Left ventricle myocardium inferior (tissue), 1 donor: ENCODE results near the gene DNM1. TPM values are rescaled to one million over a fixed set of nuclear protein-coding genes. Genes with fewer than 3 reads are reported as not detected.
A peak's percentile ranks its signal among the peaks of the same experiment; 100 is the strongest.

Experiments
- DNase-seq: peaks from one replicate; pipeline ENCODE4 v3.0.0-alpha.2; 2020
- H3K27ac ChIP-seq: fragments of 200-600 bp; replicated peaks from 2 replicates; pipeline ENCODE4 v1.8.0; 2021
- H3K27me3 ChIP-seq: fragments of 200-600 bp; 2 replicates; pipeline ENCODE4 v1.8.0; 2021; ENCODE audit warnings: low read depth
- H3K36me3 ChIP-seq: fragments of 200-600 bp; 2 replicates; pipeline ENCODE4 v1.8.0; 2021
- H3K4me1 ChIP-seq: fragments of 200-600 bp; 2 replicates; pipeline ENCODE4 v1.8.0; 2021
- H3K4me3 ChIP-seq: fragments of 200-600 bp; 2 replicates; pipeline ENCODE4 v1.8.0; 2021; ENCODE audit warnings: mild to moderate bottlenecking, moderate library complexity
- H3K9me3 ChIP-seq: fragments of 200-600 bp; replicated peaks from 2 replicates; pipeline ENCODE4 v1.8.0; 2021
- CTCF ChIP-seq: fragments of 200-600 bp; IDR thresholded peaks from 2 replicates; pipeline ENCODE4 v1.8.0; 2021; ENCODE audit warnings: antibody characterized with exemption, mild to moderate bottlenecking, borderline replicate concordance
- intact Hi-C: fragments of 100-400 bp; cut with micrococcal nuclease; formaldehyde crosslinking; loops from one replicate; pipeline ENCODE4 v1.11.0; 2022
- total RNA-seq: library from RNA; stranded (reverse); fragmentation: NEBNext Ultra II Directional; extraction: Animal tissue kit (Norgen Biotek cat#: 25700); gene quantifications from one replicate; pipeline ENCODE4 v1.2.1, GENCODE V29; 2021
- donor health status: DM: no; HTN: yes; CAD: no; lungs with severe emphysema.

Gene DNM1
- total RNA-seq, 1 donor from 2014 or later, result 4.9 TPM

- intact Hi-C loops, result no loop called here
- DNase-seq, result no peak
- no peaks in the 10 kb centered on the region for H3K36me3 ChIP-seq
- no peaks in the 10 kb centered on the region for H3K4me1 ChIP-seq
- no peaks in the 10 kb centered on the region for H3K9me3 ChIP-seq
- H3K4me3 ChIP-seq, result no peak overlapping the region
- TF ChIP-seq CTCF, result no peak
- H3K27ac ChIP-seq, result no peak overlapping the region
- peaks cover 4% of the 10 kb centered on the region for H3K27me3 ChIP-seq
These were observed 30.7 kb downstream of the DNM1 start for GRCh38 chr9:128233817-128234406.

GRCh38 chr9:128242124-128242523, 38.9 kb downstream of the DNM1 start:
- TF ChIP-seq CTCF, result no peak
- peaks cover 28% of the 10 kb centered on the region for H3K4me1 ChIP-seq
- H3K9me3 ChIP-seq, result no peaks in the 10 kb centered on the region
- H3K27me3 ChIP-seq, result no peaks in the 10 kb centered on the region
- H3K36me3 ChIP-seq, result no peaks in the 10 kb centered on the region
- peak overlapping the region; percentile 79 for H3K27ac ChIP-seq
- intact Hi-C loops, result no loop called here
- no peak overlapping the region for H3K4me3 ChIP-seq
- DNase-seq, result no peak

GRCh38 chr9:128242828-128243214, 39.6 kb downstream of the DNM1 start:
- H3K4me3 ChIP-seq, result peak overlapping the region; percentile 62
- no peak for TF ChIP-seq CTCF
- no peaks in the 10 kb centered on the region for H3K27me3 ChIP-seq
- H3K27ac ChIP-seq, result peak overlapping the region; percentile 79
- intact Hi-C loops, result no loop called here
- no peaks in the 10 kb centered on the region for H3K36me3 ChIP-seq
- no peaks in the 10 kb centered on the region for H3K9me3 ChIP-seq
- DNase-seq, result peak; percentile 54
- H3K4me1 ChIP-seq, result peaks cover 28% of the 10 kb centered on the region

- H3K9me3 ChIP-seq, result no peaks in the 10 kb centered on the region
- peak; percentile 51 for DNase-seq
- H3K27me3 ChIP-seq, result no peaks in the 10 kb centered on the region
- intact Hi-C loops, result no loop called here
- H3K27ac ChIP-seq, result peak overlapping the region; percentile 79
- H3K4me1 ChIP-seq, result peaks cover 28% of the 10 kb centered on the region
- H3K4me3 ChIP-seq, result peak overlapping the region; percentile 62
- no peak for TF ChIP-seq CTCF
- no peaks in the 10 kb centered on the region for H3K36me3 ChIP-seq
These were observed 40.2 kb downstream of the DNM1 start for GRCh38 chr9:128243215-128244018.

- H3K27ac ChIP-seq, result peak overlapping the region; percentile 79
- DNase-seq, result no peak
- no peaks in the 10 kb centered on the region for H3K9me3 ChIP-seq
- no peak for TF ChIP-seq CTCF
- peak overlapping the region; percentile 62 for H3K4me3 ChIP-seq
- H3K4me1 ChIP-seq, result peaks cover 28% of the 10 kb centered on the region
- no peaks in the 10 kb centered on the region for H3K27me3 ChIP-seq
- intact Hi-C loops, result no loop called here
- no peaks in the 10 kb centered on the region for H3K36me3 ChIP-seq
These were observed 41.1 kb downstream of the DNM1 start for GRCh38 chr9:128244091-128244836.
